ENCODE measurements around the gene TBC1D9.

Gene TBC1D9

DNA sequence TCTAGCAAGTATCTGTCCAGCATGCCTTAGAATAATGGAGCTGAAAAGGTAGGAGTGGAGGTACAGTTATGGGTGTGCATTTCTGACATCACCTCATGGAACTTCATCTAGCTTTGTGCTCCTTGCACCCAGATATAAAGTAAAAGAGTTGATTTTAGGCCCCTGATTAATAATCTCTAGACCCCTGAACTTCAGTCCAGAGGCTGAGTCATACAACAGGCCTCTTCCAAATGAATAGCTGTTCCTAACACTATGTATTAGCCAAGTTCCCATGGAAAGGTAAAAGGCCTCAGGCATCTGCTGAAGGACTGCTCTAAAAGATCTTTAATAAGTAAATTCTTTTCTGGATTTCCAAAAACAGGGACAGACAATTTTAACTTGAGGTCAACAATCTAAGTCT is 16.2 kb downstream of the TBC1D9 start:
- no peak overlapping the region for H3K4me3 ChIP-seq (ENCODE audit: control insufficient read depth, low read depth, low read length)
- DNase-seq (ENCODE audit: low read depth), result no peak
- TF ChIP-seq, protein P1, sequence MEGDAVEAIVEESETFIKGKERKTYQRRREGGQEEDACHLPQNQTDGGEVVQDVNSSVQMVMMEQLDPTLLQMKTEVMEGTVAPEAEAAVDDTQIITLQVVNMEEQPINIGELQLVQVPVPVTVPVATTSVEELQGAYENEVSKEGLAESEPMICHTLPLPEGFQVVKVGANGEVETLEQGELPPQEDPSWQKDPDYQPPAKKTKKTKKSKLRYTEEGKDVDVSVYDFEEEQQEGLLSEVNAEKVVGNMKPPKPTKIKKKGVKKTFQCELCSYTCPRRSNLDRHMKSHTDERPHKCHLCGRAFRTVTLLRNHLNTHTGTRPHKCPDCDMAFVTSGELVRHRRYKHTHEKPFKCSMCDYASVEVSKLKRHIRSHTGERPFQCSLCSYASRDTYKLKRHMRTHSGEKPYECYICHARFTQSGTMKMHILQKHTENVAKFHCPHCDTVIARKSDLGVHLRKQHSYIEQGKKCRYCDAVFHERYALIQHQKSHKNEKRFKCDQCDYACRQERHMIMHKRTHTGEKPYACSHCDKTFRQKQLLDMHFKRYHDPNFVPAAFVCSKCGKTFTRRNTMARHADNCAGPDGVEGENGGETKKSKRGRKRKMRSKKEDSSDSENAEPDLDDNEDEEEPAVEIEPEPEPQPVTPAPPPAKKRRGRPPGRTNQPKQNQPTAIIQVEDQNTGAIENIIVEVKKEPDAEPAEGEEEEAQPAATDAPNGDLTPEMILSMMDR (conservative IDR thresholded peaks at IDR 0.05; ENCODE audit: control insufficient read depth, insufficient read depth, low read depth, low read length), result no peak

DNA sequence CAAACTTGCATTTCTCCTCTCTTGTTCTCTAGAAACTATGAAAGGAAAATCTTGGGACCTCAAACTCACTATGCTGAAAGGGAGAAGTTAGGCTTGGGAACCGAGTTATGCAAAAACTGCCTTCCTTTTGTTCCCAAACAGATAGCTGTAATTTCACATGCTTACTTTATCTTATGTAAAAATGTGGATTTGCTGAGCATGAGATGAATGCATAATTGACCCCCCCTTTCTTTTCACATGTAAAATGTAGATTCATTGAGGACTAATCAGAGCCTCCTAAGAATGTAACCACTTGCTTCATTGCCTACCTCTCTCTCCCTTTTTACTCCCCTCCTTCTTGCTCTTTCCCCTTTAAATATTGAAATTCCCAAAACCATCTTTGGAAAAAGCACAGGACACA is 18.0 kb downstream of the TBC1D9 start:
- TF ChIP-seq, protein P1 (conservative IDR thresholded peaks at IDR 0.05; ENCODE audit: control insufficient read depth, insufficient read depth, low read depth, low read length), result no peak
- DNase-seq (ENCODE audit: low read depth), result no peak
- H3K4me3 ChIP-seq (ENCODE audit: control insufficient read depth, low read depth, low read length), result no peak overlapping the region

GRCh38 chr4:140736669-140737343 is 19.4 kb downstream of the TBC1D9 start:
- no peak for DNase-seq (ENCODE audit: low read depth)
- TF ChIP-seq, protein P1 (conservative IDR thresholded peaks at IDR 0.05; ENCODE audit: control insufficient read depth, insufficient read depth, low read depth, low read length), result no peak
- H3K4me3 ChIP-seq (ENCODE audit: control insufficient read depth, low read depth, low read length), result no peak overlapping the region

DNA sequence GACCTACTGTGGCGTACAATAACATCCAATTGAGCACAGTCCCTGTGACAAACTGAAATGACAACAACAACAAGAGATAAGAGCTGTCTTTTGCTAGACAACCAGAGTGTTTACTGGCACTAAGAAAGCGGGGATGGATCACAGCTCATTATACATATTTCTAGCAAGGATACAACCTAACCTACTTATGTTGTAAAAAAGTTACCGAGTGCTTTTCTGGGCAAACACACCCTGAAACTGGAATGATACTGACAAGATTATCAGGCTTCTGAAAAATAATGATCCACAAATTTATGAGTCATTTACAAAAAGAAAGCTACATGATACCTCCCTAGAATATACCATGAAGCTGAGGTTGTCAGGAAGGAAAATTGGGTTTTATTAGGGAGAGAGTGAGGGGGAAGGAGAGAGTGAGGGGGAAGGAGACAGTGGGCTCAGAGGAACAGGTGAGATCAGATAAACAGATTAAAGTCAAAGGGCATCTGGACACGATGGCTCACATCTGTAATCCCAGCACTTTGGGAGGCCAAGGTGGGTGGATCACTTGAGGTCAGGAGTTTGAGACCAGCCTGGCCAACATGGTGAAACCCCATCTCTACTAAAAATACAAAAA is 20.3 kb downstream of the TBC1D9 start:
- H3K4me3 ChIP-seq (ENCODE audit: control insufficient read depth, low read depth, low read length), result no peak overlapping the region
- no peak for DNase-seq (ENCODE audit: low read depth)
- TF ChIP-seq, protein P1 (conservative IDR thresholded peaks at IDR 0.05; ENCODE audit: control insufficient read depth, insufficient read depth, low read depth, low read length), result no peak

GRCh38 chr4:140735317-140735716 is 20.9 kb downstream of the TBC1D9 start:
- TF ChIP-seq, protein P1 (conservative IDR thresholded peaks at IDR 0.05; ENCODE audit: control insufficient read depth, insufficient read depth, low read depth, low read length), result no peak
- DNase-seq (ENCODE audit: low read depth), result no peak
- no peak overlapping the region for H3K4me3 ChIP-seq (ENCODE audit: control insufficient read depth, low read depth, low read length)

- no peak overlapping the region for H3K4me3 ChIP-seq (ENCODE audit: control insufficient read depth, low read depth, low read length)
- TF ChIP-seq, protein P1 (conservative IDR thresholded peaks at IDR 0.05; ENCODE audit: control insufficient read depth, insufficient read depth, low read depth, low read length), result no peak
- no peak for DNase-seq (ENCODE audit: low read depth)
Measured at GRCh38 chr4:140732780-140733179, 23.4 kb downstream of the TBC1D9 start.
